NCI-H526 treated with DMSO at 0.1 percent for 48 hours (cell line): ENCODE measurements around the gene MORN2.

Experiments
- DNase-seq: peaks from one replicate; lab custom pipeline; 2025; lab: John Stamatoyannopoulos, UW

The MORN2 gene

DNA sequence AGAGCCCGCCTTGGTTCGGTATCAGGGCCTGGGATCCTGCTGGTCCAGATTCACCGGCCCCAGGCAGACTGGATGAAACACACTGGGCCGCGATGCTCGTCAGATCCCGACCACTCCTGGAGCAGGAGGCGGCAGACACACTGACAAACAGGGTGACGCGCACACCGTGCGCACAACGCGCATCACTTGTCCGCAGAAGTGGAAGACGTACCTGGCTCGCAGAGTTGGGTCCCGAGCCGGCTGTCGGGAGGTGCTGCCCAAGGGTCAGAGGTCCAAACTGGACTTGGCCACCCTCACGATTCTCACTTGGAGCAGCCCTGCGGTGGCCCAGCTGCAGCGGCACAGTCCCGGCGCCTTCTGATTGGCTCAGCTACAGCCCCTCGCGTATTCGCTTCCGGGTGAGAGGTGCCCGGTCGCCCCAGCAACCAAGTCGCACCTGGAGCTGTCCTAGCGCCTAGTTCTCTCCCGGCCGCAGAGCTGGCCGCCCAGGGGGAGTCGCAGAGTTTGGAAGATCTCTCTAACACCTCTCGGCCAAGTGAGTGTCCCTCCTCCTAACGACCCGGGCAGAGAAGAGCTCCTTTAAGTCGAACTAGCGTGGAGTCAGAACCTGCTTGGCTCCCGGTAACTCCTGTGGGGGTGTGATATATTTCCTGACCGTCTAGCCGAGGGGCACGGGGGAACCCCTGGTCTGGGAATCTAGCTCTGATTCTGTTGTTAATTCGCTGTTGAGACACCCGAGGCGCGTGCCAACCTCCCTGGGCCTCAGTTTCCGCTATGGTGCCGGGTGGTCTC is at the start of gene MORN2, which contains the start of gene DHX57:
TSS of gene MORN2 (plus strand) at position 401 of the 792 bp plus-strand sequence.
TSS of gene DHX57 (minus strand) at position 359 of the 792 bp plus-strand sequence. CDS start 7,529 bp downstream, outside the sequence.
- DNase-seq: peak; percentile 77

DNA sequence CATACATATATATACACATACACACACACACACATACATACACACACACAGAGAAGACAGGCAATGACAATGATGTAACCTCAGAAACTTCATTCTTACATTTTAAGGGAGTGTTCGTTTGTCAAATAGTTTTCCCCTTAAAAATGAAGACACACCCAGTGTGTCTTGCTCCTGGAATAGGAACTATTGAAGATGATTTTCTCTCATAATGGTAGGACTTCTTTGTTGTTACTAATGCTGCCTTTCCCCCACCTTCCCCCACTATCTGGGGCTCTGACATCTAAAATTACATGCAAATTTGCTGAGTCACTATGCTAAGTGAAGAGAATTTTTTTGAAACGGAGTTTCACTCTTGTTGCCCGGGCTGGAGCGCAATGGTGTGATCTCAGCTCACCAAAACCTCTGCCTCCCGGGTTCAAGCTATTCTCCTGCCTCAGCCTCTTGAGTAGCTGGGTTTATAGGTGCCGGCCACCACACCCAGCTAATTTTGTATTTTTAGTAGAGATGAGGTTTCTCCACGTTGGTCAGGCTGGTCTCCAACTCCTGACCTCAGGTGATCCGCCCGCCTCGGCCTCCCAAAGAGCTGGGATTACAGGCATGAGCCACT is 48.1 kb upstream of the MORN2 start:
- DNase-seq: peak; percentile 29

DNA sequence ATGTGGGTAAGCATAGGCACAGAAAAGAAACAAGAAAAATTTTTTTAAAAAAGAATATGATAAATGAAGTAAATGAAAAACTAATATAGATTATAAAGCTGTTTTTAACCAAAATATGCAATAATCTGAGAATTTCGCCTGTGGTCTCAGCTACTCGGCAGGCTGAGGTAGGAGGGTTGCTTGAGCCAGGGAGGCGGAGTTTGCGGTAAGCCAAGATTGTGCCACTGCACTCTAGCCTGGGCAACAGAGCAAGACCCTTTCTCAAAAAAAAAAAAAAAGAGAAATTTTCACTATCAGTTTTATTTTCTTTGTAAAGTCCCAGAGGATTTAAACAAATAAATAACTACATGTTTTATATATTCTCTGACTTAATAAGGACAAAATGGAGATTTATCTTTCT is 47.3 kb upstream of the MORN2 start:
- DNase-seq: no peak

- no peak for DNase-seq
These were observed 45.8 kb upstream of the MORN2 start for GRCh38 chr2:38829971-38830370.

- DNase-seq: no peak
These were observed 45.1 kb upstream of the MORN2 start for GRCh38 chr2:38830526-38831159.

GRCh38 chr2:38835015-38835601 is 40.7 kb upstream of the MORN2 start:
- peak; percentile 25 for DNase-seq

DNA sequence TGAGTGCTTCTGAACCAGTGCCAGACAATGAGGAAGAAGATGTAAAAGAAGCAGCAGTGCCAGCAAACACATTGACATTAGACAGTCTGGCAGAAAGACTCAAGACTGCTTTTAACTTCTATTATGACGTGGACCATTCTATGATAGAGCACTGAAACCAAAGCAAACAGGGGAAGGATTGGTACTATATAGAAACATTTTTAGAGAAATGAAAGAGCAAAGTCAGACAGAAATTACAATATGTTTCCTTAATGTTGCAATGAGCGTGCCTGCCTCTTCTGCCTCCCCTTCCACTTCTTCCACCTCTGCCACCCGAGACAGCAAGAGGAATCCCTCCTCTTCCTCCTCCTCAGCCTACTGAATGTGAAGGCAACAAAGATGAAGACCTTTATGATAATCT is 39.8 kb upstream of the MORN2 start:
- DNase-seq: no peak

DNA sequence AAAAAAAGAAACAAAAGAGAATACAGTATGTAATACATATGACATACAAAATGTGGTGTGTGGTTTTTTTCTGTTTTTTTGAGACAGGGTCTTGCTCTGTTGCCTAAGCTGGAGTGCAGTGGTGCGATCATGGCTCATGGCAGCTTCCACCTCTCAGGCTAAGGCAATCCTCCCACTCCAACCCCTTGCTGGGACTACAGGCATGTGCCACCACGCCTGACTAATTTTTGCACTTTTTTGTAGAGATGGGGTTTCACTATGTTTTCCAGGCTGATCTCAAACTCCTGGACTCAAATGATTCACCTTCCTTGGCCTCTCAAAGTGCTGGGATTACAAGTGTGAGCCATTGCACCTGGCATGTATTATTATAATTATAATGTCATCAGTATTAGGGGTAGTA is 39.0 kb upstream of the MORN2 start:
- DNase-seq: no peak

DNA sequence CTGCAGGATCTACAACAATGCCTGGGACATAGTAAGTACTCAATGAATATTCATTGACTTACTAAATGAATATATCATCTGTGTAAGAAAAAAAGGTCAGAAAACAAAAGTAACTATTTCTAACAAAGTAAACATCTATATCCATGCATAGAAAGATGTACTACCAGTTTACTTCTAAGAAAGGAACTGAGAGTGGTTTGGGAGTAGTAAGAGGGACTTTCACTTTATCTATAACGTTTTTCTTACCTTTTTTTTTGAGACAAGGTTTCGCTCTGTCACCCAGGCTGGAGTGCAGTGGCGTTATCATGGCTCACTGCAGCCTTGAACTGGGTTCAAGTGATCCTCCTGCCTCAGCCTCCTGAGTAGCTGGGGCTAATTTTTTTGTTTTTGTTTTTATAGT is 25.7 kb upstream of the MORN2 start:
- no peak for DNase-seq

DNA sequence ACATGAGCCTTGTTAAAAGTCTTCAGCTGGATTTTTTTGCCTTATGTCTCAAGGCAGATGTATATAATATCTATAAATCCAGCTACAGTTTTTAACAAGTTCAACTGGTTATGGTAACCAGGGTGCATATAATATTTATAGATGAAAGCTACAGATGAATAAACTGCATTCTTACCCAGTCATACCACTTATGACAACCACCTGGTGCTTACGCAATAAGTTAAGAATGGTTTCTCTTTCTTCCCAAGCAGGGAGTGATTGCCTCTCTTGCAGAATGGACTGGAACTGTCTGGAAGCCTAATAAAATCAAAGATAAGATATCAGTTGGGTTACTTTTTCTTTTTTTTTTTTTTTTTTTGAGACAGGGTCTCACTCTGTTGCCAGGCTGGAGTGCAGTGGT is 19.6 kb upstream of the MORN2 start:
- DNase-seq: no peak

DNA sequence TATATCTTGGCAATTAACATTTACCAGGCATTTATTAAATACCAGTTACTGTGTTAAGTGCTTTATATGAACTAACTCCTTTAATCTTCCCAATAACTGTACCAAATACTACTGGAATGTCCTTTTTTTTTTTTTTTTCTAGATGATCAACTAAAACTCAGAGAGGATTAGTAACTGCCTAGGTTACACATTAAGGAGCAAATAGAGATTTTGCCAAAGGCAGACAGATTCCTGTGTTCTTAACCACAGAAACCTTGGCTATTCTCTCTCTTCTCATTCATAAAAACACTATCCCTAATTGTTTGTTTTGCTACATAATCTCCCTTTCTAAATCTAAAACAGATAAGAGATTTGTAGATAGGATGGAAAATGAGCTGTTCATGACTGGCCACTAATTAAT is 13.3 kb upstream of the MORN2 start:
- DNase-seq: no peak

DNA sequence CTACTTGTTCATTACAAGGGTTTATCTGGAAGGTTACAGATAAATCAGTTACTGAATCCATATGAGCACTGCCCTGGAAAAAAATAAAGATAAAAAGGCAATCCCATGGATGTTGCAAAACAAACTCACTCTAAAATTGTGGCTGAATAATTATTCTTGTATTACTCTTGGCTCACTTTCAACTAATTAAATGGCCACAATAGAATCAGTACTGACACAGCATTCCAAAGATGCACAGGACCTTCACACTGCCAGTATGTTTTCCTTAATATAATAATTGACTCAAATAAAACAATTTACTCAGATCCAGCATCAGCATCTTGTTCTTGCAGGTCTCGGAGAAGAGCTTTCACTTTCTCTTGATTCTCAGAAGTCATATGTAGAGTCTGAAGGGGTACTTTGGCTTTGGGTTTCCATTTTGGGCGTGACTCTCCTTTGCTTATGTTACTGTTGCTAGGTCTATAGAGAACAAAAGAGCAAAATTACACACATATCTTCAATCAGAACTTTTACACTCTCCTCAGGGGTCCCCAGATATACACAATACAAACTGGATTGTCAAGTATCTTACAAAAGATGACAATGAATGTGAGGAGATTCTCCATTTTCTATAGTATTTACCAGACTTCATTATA is 12.6 kb upstream of the MORN2 start:
- DNase-seq: no peak

GRCh38 chr2:38866773-38867443 is 8.9 kb upstream of the MORN2 start:
- no peak for DNase-seq

GRCh38 chr2:38871432-38871831 is 4.3 kb upstream of the MORN2 start:
- DNase-seq: no peak

DNA sequence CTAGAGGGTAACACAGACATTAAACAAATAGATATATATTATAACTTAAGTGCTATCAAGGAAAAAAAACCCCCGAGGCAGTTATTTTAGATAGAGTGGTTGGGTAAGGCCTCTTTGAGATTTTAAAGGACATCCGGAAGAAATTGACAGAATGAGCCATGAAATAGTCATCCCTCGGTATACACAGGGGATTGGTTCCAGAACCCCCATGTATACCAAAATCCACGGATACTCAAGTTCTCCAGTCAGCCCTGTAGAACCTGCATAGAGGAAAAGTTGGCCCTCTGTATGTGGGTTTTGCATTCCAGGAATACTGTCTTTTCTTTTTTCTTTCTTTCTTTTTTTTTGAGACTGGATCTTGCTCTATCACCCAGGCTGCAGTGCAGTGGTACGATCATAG is 2.0 kb upstream of the MORN2 start:
- no peak for DNase-seq

DNA sequence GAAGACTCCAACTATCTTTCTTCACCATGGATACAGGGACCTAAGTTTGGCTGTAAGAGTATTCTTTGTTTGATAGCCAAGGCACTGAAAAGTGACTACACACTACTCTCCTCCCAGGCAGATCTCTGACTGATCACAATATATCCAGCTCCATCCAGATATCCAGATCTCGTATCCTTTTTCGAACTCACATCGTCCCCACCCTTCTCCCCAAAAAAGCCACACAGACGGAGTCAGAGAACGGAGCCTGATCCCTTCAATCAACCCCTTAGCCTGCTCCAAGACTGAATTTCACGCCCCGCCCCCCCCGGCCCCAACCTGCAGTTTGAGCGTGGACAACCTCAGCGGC is 575 bp upstream of the MORN2 start:
- DNase-seq: no peak

GRCh38 chr2:38876407-38876806 is 631 bp downstream of the MORN2 start:
- no peak for DNase-seq

GRCh38 chr2:38886063-38886462 is 10.3 kb downstream of the MORN2 start:
- DNase-seq: no peak

- DNase-seq: no peak
These were observed 11.6 kb downstream of the MORN2 start for GRCh38 chr2:38887347-38887746.

DNA sequence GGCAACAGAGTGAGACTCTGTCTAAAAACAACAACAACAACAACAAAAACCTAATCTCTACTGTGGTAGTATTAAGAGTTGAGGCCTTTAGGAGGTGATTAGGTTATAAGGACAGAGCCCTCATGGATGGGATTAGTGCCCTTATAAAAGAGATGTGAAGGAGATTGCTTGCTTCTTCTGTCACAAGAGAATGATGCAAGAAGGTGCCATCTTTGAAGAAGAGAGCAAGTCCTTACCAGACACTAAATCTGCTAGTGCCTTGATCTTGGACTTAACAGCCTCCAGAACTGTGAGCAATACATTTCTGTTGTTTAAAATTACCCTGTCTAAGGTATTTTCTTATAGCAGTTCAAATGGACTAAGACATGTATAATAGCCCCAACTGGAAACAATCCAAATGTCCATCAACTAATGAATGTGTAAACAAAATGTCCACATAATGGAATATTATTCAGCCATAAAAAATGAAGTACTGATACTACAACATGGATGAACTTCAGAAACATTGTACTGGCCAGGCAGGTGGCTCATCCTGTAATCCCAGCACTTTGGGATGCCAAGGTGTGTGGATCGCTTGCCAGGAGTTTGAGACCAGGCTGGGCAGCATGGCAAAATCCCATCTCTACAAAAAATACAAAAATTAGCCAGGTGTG is 12.3 kb downstream of the MORN2 start:
- DNase-seq: no peak

DNA sequence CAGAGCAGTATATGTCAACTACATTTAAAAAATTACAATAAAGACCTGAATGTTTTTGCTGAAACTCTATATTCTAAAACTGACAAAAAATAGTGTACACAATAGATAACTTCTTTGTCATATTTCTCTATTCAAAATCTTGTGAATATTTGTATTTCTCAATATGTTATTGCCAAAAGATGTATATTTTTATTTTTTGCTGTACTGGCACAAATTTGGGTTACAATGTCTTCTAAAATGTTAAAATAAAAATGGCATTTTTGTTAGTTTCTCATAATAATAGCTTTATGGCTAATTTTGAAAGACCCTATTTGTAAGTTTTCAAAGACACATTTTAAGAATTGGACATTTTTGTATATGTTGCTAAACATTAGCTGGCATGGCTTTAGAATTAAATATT is 13.3 kb downstream of the MORN2 start:
- no peak for DNase-seq
